Myocyte (in vitro differentiated cells): ENCODE measurements around the gene COX4I1. TPM values are rescaled to one million over a fixed set of nuclear protein-coding genes. Genes with fewer than 3 reads are reported as not detected.
A peak's percentile ranks its signal among the peaks of the same experiment; 100 is the strongest.
"Not testable (repeated sequence)": the region's sequence is repeated elsewhere in the genome, so short reads cannot be mapped to it uniquely, and the experiment has no call there.

Source experiments
- DNase-seq: peaks from one replicate; pipeline ENCODE4 v3.0.0-alpha.2; 2012; ENCODE audit warnings: low read depth
- total RNA-seq: library from RNA; depleted of rRNA; stranded (reverse); fragments of >200 nt; gene quantifications from 2 replicates; pipeline ENCODE4 v1.2.3, GENCODE V29; 2014

The COX4I1 gene
- total RNA-seq, 1 donor from 2014 or later, result 400 TPM

GRCh38 chr16:85823328-85823920, 23.9 kb downstream of the COX4I1 start:
- DNase-seq, result no peak

GRCh38 chr16:85824161-85825135, 25.0 kb downstream of the COX4I1 start:
- peak; percentile 71 for DNase-seq

GRCh38 chr16:85825326-85825725, 25.8 kb downstream of the COX4I1 start:
- DNase-seq, result no peak

GRCh38 chr16:85826686-85827247, 27.3 kb downstream of the COX4I1 start:
- DNase-seq, result no peak

- no peak for DNase-seq
These were observed 28.7 kb downstream of the COX4I1 start for GRCh38 chr16:85828166-85828565.

- DNase-seq, result no peak
These were observed 29.8 kb downstream of the COX4I1 start for GRCh38 chr16:85829171-85829719.

- DNase-seq, result no peak
These were observed 30.4 kb downstream of the COX4I1 start for GRCh38 chr16:85829751-85830445.

- no peak for DNase-seq
These were observed 31.3 kb downstream of the COX4I1 start for GRCh38 chr16:85830821-85831220.

- no peak for DNase-seq
These were observed 33.2 kb downstream of the COX4I1 start for GRCh38 chr16:85832570-85833218.

GRCh38 chr16:85833219-85833920, 33.9 kb downstream of the COX4I1 start:
- DNase-seq, result no peak

- no peak for DNase-seq
These were observed 35.2 kb downstream of the COX4I1 start for GRCh38 chr16:85834741-85835140.

- DNase-seq, result no peak
These were observed 35.8 kb downstream of the COX4I1 start for GRCh38 chr16:85835227-85835751.

GRCh38 chr16:85835956-85836705, 36.6 kb downstream of the COX4I1 start:
- no peak for DNase-seq

GRCh38 chr16:85836706-85837582, 37.4 kb downstream of the COX4I1 start:
- no peak for DNase-seq

- not testable (repeated sequence) for DNase-seq
These were observed 38.2 kb downstream of the COX4I1 start for GRCh38 chr16:85837654-85838053.

GRCh38 chr16:85838381-85838780, 38.9 kb downstream of the COX4I1 start:
- DNase-seq, result no peak

- no peak for DNase-seq
These were observed 39.5 kb downstream of the COX4I1 start for GRCh38 chr16:85838876-85839585.
